Stimulated activated CD8-positive, alpha-beta memory T cell treated with anti-CD3 and anti-CD28 coated beads, Interleukin-15, amount 100 ng/mL, for 48 hours (primary cell): ENCODE data around the gene CX3CL1.
"Not testable (repeated sequence)": the region's sequence is repeated elsewhere in the genome, so short reads cannot be mapped to it uniquely, and the experiment has no call there.

ENCODE experiments used
- DNase-seq, 2 donors: peaks; one replicate each; pipeline ENCODE4 v3.0.0-alpha.2; 2020; ENCODE audit warnings: low read depth in 2 of 2

Gene CX3CL1

GRCh38 chr16:57382535-57383275 lies 10.4 kb downstream of the CX3CL1 start:
- no peak for DNase-seq

GRCh38 chr16:57383276-57384247 lies 11.3 kb downstream of the CX3CL1 start:
- no peak for DNase-seq

GRCh38 chr16:57384248-57385070 lies 12.2 kb downstream of the CX3CL1 start:
- DNase-seq = no peak

GRCh38 chr16:57385083-57385482 lies 12.8 kb downstream of the CX3CL1 start:
- DNase-seq = no peak

GRCh38 chr16:57386381-57386951 lies 14.2 kb downstream of the CX3CL1 start:
- no peak for DNase-seq

GRCh38 chr16:57387598-57388354 lies 15.5 kb downstream of the CX3CL1 start:
- DNase-seq = no peak

- no peak for DNase-seq
Observed at GRCh38 chr16:57388359-57389086, 16.2 kb downstream of the CX3CL1 start.

GRCh38 chr16:57389087-57389468 lies 16.8 kb downstream of the CX3CL1 start:
- no peak for DNase-seq

- no peak for DNase-seq
Observed at GRCh38 chr16:57390636-57391295, 18.5 kb downstream of the CX3CL1 start.

- DNase-seq = no peak
Observed at GRCh38 chr16:57391300-57391699, 19.0 kb downstream of the CX3CL1 start.

- DNase-seq = no peak
Observed at GRCh38 chr16:57391708-57392107, 19.4 kb downstream of the CX3CL1 start.

GRCh38 chr16:57392694-57393093 lies 20.4 kb downstream of the CX3CL1 start:
- DNase-seq = no peak

GRCh38 chr16:57394444-57394843 lies 22.2 kb downstream of the CX3CL1 start:
- no peak for DNase-seq

GRCh38 chr16:57395026-57395425 lies 22.7 kb downstream of the CX3CL1 start:
- DNase-seq = no peak

GRCh38 chr16:57396786-57397185 lies 24.5 kb downstream of the CX3CL1 start:
- DNase-seq = no peak

GRCh38 chr16:57397493-57397892 lies 25.2 kb downstream of the CX3CL1 start:
- not testable (repeated sequence) for DNase-seq

- no peak for DNase-seq
Observed at GRCh38 chr16:57401943-57402640, 29.8 kb downstream of the CX3CL1 start.

GRCh38 chr16:57403965-57404817 lies 31.9 kb downstream of the CX3CL1 start, which contains the start of gene CCL17:
Gene CCL17 (plus strand): TSS chr16:57404767. CDS start chr16:57413933, 9,166 bp downstream.
- DNase-seq = no peak
